ENCODE results near the gene KRT16.
"Not testable (repeated sequence)": the region's sequence is repeated elsewhere in the genome, so short reads cannot be mapped to it uniquely, and the experiment has no call there.

DNA sequence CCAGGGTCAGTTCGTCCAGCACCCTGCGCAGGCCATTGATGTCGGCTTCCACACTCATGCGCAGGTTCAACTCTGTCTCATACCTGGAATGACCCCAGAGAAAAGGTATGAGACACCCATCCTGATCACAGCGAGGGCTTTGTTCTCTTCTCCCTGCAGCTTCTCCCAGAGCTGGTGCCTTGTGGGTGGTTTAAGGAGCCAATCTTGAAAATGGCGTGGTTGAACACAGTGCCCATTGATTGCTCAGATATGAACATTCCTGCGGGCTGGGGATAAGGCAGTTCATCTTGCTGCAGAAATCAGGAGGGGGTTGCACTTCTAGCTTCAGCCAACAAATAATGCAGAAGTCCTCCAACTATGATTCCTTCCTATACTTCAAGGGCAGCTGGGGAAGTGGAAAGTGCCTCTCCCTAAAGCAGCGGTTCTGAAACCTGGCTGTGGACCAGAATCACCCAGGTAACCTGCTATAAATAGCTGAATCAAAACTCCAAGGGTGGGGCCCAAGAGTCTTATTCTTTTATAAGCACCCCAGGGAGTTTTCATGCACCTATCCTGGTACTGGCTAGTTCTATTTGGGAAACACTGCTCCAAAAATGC, 28.1 kb downstream of the KRT16 start:
- TF ChIP-seq CTCF, POLR2A (IDR thresholded peaks at IDR 0.05): not testable (repeated sequence)
